ENCODE measurements around the gene MATCAP1. TPM values are rescaled to one million over a fixed set of nuclear protein-coding genes. Genes with fewer than 3 reads are reported as not detected.

Gene MATCAP1
- 10 to 100 TPM in 3 of 5 experiments, 1 to 10 TPM in 2; 4.3 to 88.1 (median 11.0) TPM for total RNA-seq
- polyA plus RNA-seq = under 1 TPM; 0.48 to 0.78 TPM
- 7.8 reads per million, percentile 31 among the genes with 10 or more reads in this experiment for total RNA-seq

DNA sequence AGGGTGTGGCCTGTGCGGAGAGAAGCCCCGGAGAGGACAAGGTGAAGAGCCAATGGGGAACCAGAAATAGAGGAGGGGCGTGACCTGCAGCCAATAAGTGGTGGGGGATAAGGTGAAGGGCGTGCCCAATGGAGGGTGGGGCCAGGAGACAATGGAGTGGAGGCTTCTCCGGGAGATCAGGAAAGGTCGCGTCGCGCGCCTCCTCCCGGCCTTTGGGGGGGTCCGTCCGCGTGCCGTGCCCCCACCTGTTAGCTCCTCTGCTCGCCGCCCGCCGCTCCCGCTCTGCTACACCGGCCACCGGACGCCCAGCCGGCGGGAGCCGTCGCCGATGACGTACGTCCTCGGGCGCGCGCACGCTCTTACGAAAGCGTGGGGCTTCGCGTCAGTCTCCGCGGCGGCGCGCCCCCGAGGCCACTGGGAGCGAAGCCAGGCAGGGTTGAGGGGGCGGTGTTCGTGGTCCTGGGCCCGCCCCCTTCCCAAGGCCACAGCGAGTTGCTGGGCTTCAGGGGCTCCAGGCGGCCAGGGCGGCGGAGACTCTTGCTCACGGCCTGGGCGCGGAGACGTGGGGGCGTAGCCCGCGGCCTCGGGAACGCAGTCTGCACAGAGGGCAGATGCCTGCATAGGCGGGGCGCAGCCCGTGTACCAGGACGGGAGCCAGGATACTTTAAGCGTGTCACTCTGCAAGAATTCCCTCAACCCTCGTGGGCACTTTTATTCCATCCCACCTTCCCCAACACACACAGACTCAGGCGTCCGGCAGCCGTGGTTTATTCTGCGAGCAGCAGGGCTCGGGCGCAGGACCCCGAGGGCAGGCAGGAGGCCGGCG is at the start of gene MATCAP1:
Gene MATCAP1, minus strand, starts transcription at position 337 of the 826 bp plus-strand sequence. CDS start 3,353 bp downstream, outside the sequence.
- H3K4me3 ChIP-seq (ENCODE audit: low read length) = peak within 1 kb of the TSS; percentile 79
- no peaks in the 10 kb centered on the region for H3K9me3 ChIP-seq (ENCODE audit: control insufficient read depth in 2 of 3, low read length in 3 of 3)
- Mint-ChIP-seq H3K36me3 (no peaks in the 10 kb centered on the region), H3K4me1 (peaks cover 8 to 24% (median 12%) of the 10 kb centered on the region in 7 donors), H3K27ac (peak within 1 kb of the TSS in 2 of 9 donors; percentile 58 to 67), H3K9me3 (no peaks in the 10 kb centered on the region), H3K4me3 (peak within 1 kb of the TSS in 5 of 10 donors; percentile 48 to 91 (median 86)), H3K27me3 (peaks cover 3 to 15% (median 4%) of the 10 kb centered on the region in 5 donors)
- H3K36me3 ChIP-seq (ENCODE audit: control insufficient read depth in 2 of 3, insufficient read depth in 3 of 3, low read length in 3 of 3) = peaks cover 0 to 7% (median 0%) of the 10 kb centered on the region in 3 experiments
- ChIA-PET CTCF (interaction anchor here (1.8 to 2.4 kb wide), 3 partner anchors 8 to 166 kb away, joined by 7 to 15 read pairs (median 9); partner anchors contain the start of genes FBXL8 and TRADD), POLR2A (interaction anchor here (1.4 to 4.2 kb wide), 6 partner anchors 9 to 166 kb away, joined by 3 to 22 read pairs (median 6); partner anchors contain the start of genes E2F4, FBXL8, TMEM208 and TRADD)
- no peaks in the 10 kb centered on the region for H3K27me3 ChIP-seq (ENCODE audit: control insufficient read depth in 2 of 2, insufficient read depth in 2 of 2, low read length in 2 of 2)
- ATAC-seq = peak; percentile 97
- peak within 1 kb of the TSS; percentile 97 for H3K27ac ChIP-seq (ENCODE audit: low read depth, low read length)
- peaks cover 12 to 15% of the 10 kb centered on the region in 2 donors for H3K4me1 ChIP-seq (ENCODE audit: control insufficient read depth in 2 of 2, insufficient read depth in 2 of 2, low read length in 2 of 2)
- intact Hi-C loops (cut with micrococcal nuclease) = loop anchor here (1.0 to 2.0 kb wide), 13 partner anchors 8 to 658 kb away; partner anchors contain the start of genes ATP6V0D1 (in 2 of the 2), FHOD1 (in 2 of the 2), PHAF1 (in 2 of the 2) and CBFB (in 1 of the 2)
- peak; percentile 90 to 98 (median 96) for DNase-seq

DNA sequence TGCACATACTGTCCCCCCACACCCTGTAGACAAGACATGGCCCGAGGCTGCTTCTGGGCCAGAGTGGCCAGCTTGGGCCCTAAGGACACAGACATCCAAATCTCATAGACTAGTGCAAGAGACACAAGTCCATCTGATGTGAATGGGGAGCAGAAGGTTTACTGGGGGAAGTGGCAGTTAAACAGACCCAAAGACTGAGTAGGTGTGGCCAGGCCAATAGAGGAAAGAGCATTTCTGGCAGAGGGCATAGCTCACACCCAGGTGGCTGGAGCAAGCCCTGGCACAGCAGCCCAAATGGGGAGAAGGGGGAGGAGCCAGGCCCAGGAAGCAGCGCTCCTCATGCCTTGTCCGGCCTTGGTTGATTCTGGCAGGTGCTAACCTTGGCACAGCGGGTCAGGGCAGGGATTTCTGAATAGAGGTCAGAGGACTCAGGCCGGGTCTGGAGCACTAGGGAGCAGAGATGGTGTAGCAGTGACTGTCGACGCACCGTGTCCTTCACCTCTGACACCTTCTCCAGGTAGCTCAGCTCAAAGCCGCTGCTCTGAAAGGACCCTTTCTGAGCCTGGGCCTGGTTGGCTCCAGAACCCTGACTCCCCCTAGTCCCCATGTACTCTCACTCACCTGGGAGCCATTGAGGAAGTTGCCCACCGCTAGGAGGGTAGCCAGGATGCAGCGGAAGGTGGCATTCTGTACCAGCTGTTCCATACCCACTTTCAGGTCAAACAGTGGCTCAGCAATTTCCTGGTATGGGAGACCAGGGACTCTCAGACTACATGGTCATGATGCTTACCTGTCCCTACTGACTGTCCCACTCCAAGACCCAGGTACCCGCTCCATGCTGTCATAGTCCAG is 47.3 kb upstream of the MATCAP1 start:
- H3K27me3 Mint-ChIP-seq = no peaks in the 10 kb centered on the region
- ATAC-seq (no peak), DNase-seq (no peak)
- Histone ChIP-seq H3K9me3 (ENCODE audit: control insufficient read depth in 2 of 3, low read length in 3 of 3) (no peaks in the 10 kb centered on the region), H3K4me1 (ENCODE audit: control insufficient read depth in 2 of 2, insufficient read depth in 2 of 2, low read length in 2 of 2) (peaks cover 16 to 18% of the 10 kb centered on the region in 2 donors), H3K4me3 (ENCODE audit: low read length) (no peak overlapping the region), H3K27ac (ENCODE audit: low read depth, low read length) (no peak overlapping the region), H3K36me3 (ENCODE audit: control insufficient read depth in 2 of 3, insufficient read depth in 3 of 3, low read length in 3 of 3) (peaks cover 9 to 70% (median 10%) of the 10 kb centered on the region in 3 experiments), H3K27me3 (ENCODE audit: control insufficient read depth in 2 of 2, insufficient read depth in 2 of 2, low read length in 2 of 2) (no peaks in the 10 kb centered on the region)
- H3K4me3 Mint-ChIP-seq = no peak overlapping the region
- ChIA-PET CTCF (interaction anchor here (0.6 kb wide), 1 partner anchor 361 kb away, joined by 3 read pairs; no protein-coding TSS in a partner anchor), POLR2A (interaction anchor here (0.6 to 0.9 kb wide), 3 partner anchors 12 to 14 kb away, joined by 3 to 4 read pairs (median 3); no protein-coding TSS in a partner anchor)
- H3K27ac Mint-ChIP-seq = peak overlapping the region in 2 of 9 donors; percentile 26 to 48
- peaks cover 16 to 27% (median 21%) of the 10 kb centered on the region in 7 donors for H3K4me1 Mint-ChIP-seq
- intact Hi-C loops (cut with micrococcal nuclease) = no loop called here
- H3K9me3 Mint-ChIP-seq = no peaks in the 10 kb centered on the region
- H3K36me3 Mint-ChIP-seq = peaks cover 4 to 18% (median 8%) of the 10 kb centered on the region in 5 donors

DNA sequence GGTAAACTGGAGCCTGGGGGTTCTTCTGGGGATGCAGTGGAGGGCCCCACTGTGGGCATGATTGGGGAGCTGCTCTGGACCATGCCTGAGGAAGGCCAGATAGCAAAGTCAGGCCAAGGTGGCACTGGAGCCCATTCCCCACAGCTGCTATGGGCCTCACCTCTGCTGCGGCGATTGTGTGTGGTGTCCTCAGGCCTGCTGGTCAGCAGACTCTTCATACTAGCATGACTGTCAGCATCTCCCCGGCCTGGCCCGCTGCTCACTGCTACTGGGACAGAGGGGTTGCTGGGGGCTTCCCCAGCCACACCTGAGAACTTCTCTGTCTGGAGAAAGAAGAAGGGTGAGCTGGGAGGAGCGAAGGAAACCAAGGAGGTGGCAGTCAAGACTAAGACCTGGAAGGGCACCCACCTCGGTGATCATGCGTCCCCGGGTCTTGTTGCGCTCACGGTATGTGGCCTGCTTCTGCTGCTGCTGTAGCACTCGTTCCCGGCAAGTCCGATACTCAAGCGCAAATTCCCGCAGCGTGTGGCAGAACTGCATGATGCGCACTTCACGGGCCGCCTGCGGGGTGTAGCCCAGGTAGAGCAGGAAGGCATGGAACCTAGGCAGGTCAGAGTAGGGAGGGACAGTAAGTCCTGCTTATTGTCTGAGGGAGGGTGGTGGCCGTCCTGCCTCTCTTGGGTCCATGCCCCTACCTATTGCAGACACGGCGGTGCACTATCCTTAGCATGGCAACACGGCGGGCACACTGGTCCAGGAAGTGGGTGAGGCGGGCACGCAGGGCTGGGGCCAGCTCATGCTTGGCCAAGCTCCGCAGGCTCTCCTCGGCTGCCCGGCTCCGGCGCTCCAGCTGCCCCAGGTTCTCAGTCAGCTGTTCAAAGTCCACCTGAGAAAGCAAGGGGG is 46.4 kb upstream of the MATCAP1 start:
- H3K4me3 Mint-ChIP-seq = peak overlapping the region in 2 of 10 donors; percentile 6 to 21

DNA sequence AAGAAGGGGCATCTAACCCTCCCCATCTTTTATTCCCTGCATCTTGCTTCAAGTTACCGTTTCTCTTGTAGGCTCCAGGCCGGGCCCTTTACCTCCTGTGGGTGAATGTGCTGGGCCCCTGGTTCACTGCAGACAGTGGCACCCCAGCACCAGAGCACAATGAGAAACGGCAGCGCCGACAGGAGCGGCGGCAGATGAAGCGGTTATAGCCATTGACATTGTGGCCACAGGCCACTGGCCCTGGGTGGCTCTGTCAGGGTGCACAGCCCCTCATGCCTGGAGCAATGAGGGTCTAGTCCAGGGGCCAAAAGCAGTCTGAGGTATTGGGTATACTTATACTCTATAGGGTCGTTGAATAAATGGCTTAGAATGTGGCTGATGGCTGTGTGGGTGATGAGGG is 45.1 kb upstream of the MATCAP1 start:
- Histone ChIP-seq H3K9me3 (ENCODE audit: control insufficient read depth in 2 of 3, low read length in 3 of 3) (no peaks in the 10 kb centered on the region), H3K4me1 (ENCODE audit: control insufficient read depth in 2 of 2, insufficient read depth in 2 of 2, low read length in 2 of 2) (peaks cover 14 to 32% of the 10 kb centered on the region in 2 donors), H3K36me3 (ENCODE audit: control insufficient read depth in 2 of 3, insufficient read depth in 3 of 3, low read length in 3 of 3) (peaks cover 9 to 54% (median 10%) of the 10 kb centered on the region in 3 experiments), H3K27ac (ENCODE audit: low read depth, low read length) (no peak overlapping the region), H3K4me3 (ENCODE audit: low read length) (no peak overlapping the region), H3K27me3 (ENCODE audit: control insufficient read depth in 2 of 2, insufficient read depth in 2 of 2, low read length in 2 of 2) (no peaks in the 10 kb centered on the region)
- H3K36me3 Mint-ChIP-seq = peaks cover 4 to 16% (median 7%) of the 10 kb centered on the region in 5 donors
- no peaks in the 10 kb centered on the region for H3K27me3 Mint-ChIP-seq
- ATAC-seq (no peak), DNase-seq (no peak)
- peak overlapping the region in 5 of 9 donors; percentile 14 to 95 (median 58) for H3K27ac Mint-ChIP-seq
- intact Hi-C loops (cut with micrococcal nuclease) = loop anchor here in 1 of 2 donors (5.0 kb wide), 3 partner anchors 333 to 1903 kb away; partner anchors contain the start of genes CHTF8, CTCF and UTP4
- H3K4me3 Mint-ChIP-seq = peak overlapping the region in 9 of 10 donors; percentile 55 to 100 (median 98)
- no peaks in the 10 kb centered on the region for H3K9me3 Mint-ChIP-seq
- peaks cover 30 to 48% (median 42%) of the 10 kb centered on the region in 7 donors for H3K4me1 Mint-ChIP-seq
- CTCF ChIA-PET = interaction anchor here (0.9 kb wide), 1 partner anchor 19 kb away, joined by 3 read pairs; the partner anchor contains the start of gene FHOD1
- POLR2A ChIA-PET = interaction anchor here (0.6 kb wide), 1 partner anchor 10 kb away, joined by 3 read pairs; no protein-coding TSS in a partner anchor

More for the DNA sequence above, 46.4 kb upstream of the MATCAP1 start:
- no peak for ATAC-seq
- H3K27ac Mint-ChIP-seq = peak overlapping the region in 1 of 9 donors; percentile 26
- Histone ChIP-seq H3K27me3 (ENCODE audit: control insufficient read depth in 2 of 2, insufficient read depth in 2 of 2, low read length in 2 of 2) (no peaks in the 10 kb centered on the region), H3K36me3 (ENCODE audit: control insufficient read depth in 2 of 3, insufficient read depth in 3 of 3, low read length in 3 of 3) (peaks cover 9 to 64% (median 10%) of the 10 kb centered on the region in 3 experiments), H3K27ac (ENCODE audit: low read depth, low read length) (no peak overlapping the region), H3K9me3 (ENCODE audit: control insufficient read depth in 2 of 3, low read length in 3 of 3) (no peaks in the 10 kb centered on the region), H3K4me1 (ENCODE audit: control insufficient read depth in 2 of 2, insufficient read depth in 2 of 2, low read length in 2 of 2) (peaks cover 14 to 24% of the 10 kb centered on the region in 2 donors), H3K4me3 (ENCODE audit: low read length) (no peak overlapping the region)
- DNase-seq = no peak
- H3K9me3 Mint-ChIP-seq = no peaks in the 10 kb centered on the region
- H3K27me3 Mint-ChIP-seq = no peaks in the 10 kb centered on the region
- ChIA-PET POLR2A (interaction anchor here (0.6 to 0.9 kb wide), 3 partner anchors 13 to 15 kb away, joined by 3 to 4 read pairs (median 3); no protein-coding TSS in a partner anchor), CTCF (interaction anchor here (0.6 kb wide), 2 partner anchors 216 to 360 kb away, joined by 3 read pairs; no protein-coding TSS in a partner anchor)
- intact Hi-C loops (cut with micrococcal nuclease) = loop anchor here in 1 of 2 donors (5.0 kb wide), 3 partner anchors 332 to 1902 kb away; partner anchors contain the start of genes CHTF8, CTCF and UTP4
- peaks cover 4 to 16% (median 7%) of the 10 kb centered on the region in 5 donors for H3K36me3 Mint-ChIP-seq
- H3K4me1 Mint-ChIP-seq = peaks cover 21 to 36% (median 29%) of the 10 kb centered on the region in 7 donors

Measured in naive thymus-derived CD4-positive, alpha-beta T cell (primary cell).